CD4-positive, alpha-beta T cell treated with Interleukin-6 for 4 hours (primary cell): ENCODE data around the gene ANKRD60.

Experiments used
- DNase-seq: peaks from one replicate; pipeline ENCODE4 v3.0.0-alpha.2; 2020; ENCODE audit warnings: mixed read lengths

Gene ANKRD60

DNA sequence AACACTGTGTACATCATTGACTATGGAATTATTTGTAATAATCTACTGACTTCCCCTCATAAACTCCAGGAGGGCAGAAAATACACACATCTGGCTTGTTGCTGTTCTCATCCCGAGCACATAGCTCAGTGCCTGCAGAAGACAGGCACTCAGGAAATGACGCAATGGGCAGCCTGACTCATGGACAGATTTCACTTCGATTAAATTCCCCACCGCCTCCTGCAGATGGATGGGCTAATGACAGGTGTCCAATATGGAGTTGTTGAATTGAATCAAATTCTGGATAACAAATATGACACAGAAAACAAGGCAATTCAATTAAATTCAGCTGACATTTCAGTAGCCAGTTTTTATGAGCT lies 9.1 kb downstream of the ANKRD60 start:
- no peak for DNase-seq

GRCh38 chr20:58218665-58219341 lies 9.7 kb downstream of the ANKRD60 start:
- DNase-seq: no peak

GRCh38 chr20:58216334-58216733 lies 12.1 kb downstream of the ANKRD60 start:
- no peak for DNase-seq

DNA sequence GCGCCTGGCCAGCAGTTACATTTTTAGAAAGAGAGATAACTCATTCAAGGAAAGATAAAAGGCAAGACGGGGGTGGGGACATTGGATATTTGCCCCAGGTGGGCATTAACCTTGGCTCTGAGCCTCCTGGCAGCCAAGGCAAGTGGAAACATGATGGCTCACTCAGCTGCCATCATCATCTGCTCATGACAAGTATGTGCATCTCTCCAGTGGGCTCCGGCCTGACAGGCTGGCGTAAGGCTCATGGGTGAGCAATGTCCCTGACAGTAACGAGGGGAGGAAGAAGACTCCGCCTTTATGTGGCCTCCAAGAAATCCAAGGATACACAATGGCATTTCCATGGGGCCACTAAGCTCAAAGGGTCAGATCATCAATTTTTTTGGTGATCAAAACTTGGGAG lies 13.3 kb downstream of the ANKRD60 start:
- no peak for DNase-seq

DNA sequence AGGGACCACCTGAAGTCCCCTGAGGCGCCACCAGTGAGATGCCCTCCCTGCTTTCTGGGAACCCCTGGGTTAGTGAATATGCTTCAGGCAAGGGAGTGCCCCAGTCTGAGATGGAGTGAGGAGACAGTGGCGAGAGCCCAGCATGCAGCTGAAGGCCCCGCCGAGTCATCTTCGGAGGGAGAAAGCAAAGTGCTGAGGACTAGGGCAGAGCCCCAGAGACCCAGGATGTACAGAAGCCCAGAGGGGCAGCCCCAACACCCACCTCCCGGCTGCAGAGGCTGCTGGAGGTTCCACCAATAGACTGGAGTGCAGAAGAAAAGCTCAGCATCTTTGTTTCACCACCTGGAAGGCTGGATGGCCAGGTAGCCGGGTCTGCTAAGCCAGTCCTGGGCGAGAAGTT lies 14.1 kb downstream of the ANKRD60 start:
- no peak for DNase-seq

GRCh38 chr20:58213716-58214115 lies 14.7 kb downstream of the ANKRD60 start:
- no peak for DNase-seq

- DNase-seq: no peak
Measured at GRCh38 chr20:58213121-58213520, 15.3 kb downstream of the ANKRD60 start.

- DNase-seq: no peak
Measured at GRCh38 chr20:58212636-58213035, 15.8 kb downstream of the ANKRD60 start.

DNA sequence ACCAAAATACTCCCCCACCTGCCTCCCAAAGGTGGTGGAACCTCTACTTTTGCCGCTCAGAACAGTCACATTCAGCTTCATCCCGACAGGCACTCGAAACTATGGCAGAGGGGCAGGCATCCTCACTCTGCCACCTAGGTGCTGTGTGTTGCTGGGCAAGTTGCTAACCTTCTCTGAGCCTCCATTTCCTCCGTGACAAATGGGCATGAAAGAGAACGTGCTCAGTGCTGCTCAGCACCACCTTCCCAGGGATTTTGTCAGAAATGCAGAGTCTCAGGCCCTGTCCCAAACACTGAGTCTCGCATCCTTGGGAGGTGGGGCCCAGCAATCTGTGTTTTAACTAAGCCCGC lies 18.1 kb downstream of the ANKRD60 start:
- no peak for DNase-seq

- peak; percentile 89 for DNase-seq
Measured at GRCh38 chr20:58209652-58210397, 18.6 kb downstream of the ANKRD60 start.

DNA sequence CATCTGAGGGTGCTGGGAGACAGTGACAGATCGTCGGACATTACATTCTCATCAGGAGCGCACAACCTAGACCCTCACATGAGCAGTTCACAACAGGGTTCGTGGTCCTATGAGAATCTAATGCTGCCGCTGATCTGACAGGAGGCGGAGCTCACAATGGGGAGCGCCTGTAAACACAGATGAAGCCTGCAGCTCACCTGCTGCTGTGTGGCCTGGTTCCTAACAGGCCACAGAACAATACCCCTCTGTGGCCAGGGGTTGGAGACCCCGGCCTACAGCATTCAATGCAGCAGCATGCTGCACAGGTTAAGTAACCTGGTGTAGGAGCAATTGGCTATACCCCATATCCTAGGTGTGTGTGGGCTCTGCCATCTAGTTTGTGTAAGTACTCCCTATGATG lies 19.5 kb downstream of the ANKRD60 start:
- DNase-seq: no peak

- no peak for DNase-seq
Measured at GRCh38 chr20:58205850-58206249, 22.6 kb downstream of the ANKRD60 start.

DNA sequence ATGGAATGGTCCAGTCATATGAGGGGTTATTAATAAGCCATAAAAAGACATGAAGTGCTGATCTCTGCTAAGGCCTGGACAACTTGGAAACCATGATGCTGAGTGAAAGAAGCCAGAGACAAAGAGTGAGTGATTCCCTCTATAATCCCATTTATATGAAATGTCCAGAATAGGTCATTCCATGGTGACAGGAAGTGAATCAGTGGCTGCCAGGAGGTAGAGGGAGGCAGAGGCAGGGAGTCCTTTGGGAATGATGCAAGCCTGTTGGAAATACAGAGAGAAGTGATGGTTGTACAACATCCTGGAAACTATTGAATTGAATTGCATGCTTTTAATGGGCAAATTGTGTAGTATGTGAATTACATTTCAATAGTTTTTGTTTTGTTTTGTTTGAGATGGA lies 26.4 kb downstream of the ANKRD60 start:
- no peak for DNase-seq

- no peak for DNase-seq
Measured at GRCh38 chr20:58201616-58202015, 26.8 kb downstream of the ANKRD60 start.

DNA sequence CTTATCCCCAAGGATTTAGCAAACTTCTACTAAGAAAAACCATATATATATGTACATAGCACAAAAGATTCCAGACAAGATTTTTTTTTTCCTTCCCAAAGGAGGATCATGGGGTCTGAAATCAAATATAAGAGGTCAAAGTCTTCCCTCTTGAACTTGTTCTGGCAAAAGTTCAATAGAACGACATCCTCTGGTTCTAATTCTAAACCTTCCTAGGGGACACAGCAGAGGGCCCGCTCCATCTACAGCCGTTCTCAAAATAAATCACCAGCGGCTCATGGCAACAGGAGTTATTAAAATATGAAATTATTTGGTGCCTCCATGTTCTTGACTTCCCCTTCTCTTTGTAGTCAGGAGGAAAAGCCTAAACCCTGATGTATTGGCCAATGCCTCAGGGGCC lies 29.0 kb downstream of the ANKRD60 start:
- no peak for DNase-seq

DNA sequence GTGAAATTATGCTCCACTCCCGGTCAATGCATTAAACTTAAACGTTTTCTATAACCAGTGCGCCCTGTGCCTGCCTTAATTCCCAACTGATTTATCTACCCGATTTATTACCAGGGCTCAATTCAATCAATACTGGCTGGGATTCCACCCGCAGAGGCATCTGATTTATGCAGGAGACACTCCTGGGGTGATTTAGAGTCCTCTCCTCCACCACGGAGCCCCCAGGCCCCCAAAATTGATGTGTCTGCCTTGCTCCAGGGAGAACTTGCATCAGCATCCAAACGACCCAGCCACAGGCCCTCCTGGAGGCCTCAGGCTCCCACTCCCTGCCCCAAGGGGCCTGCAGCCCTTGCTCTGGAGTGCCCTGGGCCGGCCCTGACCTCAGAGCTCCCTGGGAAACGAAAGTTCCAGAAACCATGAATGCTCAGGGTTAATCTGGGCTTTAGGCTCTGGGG lies 29.5 kb downstream of the ANKRD60 start:
- no peak for DNase-seq

DNA sequence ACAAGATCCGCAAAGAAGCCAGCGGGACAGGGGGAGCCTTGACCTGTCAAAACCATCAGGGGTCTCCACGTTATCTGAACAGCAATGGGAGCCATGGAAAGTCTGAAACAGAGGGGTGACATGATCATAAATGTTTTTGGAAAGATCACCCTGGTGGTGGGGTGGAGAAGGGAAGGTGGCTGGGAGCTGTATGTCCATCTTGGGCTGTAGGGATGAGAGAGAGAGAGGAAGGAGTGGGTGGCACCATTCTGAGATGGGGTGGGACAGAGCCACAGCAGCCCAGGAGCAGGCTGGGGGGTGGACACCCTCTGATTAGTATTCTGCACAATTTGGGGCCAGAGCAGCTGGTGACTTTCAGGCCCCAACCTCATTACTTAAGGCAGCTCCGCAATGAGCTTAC lies 30.1 kb downstream of the ANKRD60 start:
- DNase-seq: no peak

GRCh38 chr20:58197185-58197469 lies 31.3 kb downstream of the ANKRD60 start:
- no peak for DNase-seq

DNA sequence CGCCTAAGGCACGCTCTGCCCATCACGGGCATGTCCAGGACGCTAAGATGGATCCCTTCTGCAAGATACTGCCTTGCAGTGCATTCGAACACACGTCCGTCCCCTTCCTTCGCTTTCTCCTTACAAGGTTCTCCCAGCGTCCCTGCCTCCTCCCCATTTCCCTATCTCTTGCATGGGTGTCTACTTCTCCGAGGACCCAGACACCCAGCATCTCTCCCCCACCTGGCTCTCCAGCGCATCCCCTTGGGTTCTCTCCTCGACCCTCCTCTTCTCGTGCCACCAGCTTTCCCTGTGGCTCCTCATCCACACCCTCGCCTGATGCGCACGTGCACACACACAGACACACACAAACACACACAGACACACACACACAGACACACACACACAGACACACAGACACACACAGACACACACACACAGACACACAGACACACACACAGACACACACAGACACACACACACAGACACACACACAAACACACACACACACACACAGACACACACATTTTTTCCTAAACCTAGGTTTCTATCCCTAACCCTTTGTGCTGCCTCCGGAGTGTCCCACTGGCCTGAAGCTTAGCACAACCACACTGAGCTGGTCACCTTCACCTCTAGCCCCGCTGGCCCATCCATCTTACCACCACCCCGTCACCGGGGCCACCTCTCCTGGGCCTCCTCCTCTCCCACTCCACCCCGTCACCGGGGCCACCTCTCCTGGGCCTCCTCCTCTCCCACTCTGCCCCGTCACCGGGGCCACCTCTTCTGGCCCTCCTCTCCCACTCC lies 31.9 kb downstream of the ANKRD60 start:
- DNase-seq: no peak

DNA sequence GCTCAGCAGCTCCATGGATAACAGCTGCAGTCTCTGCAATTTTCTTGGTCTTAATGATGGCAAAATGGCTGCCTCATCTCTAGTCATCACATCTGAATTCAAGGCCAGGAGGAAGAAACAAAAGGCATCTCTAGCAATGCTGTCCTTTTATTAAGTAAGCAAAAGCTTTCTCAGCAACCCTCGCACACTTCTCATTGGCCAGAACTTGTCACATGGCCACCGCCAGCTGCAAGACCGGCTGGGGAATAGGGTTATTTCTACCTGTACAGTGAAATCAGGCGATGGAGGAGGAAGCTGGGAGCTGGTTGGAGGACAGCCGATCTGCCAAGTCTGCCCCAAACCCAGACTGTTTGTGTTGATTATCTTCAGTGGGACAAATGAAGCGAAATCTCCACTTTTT lies 33.4 kb downstream of the ANKRD60 start:
- DNase-seq: no peak

- DNase-seq: no peak
Measured at GRCh38 chr20:58194175-58194791, 34.2 kb downstream of the ANKRD60 start.

- peak; percentile 46 for DNase-seq
Measured at GRCh38 chr20:58192567-58192966, 35.9 kb downstream of the ANKRD60 start.

DNA sequence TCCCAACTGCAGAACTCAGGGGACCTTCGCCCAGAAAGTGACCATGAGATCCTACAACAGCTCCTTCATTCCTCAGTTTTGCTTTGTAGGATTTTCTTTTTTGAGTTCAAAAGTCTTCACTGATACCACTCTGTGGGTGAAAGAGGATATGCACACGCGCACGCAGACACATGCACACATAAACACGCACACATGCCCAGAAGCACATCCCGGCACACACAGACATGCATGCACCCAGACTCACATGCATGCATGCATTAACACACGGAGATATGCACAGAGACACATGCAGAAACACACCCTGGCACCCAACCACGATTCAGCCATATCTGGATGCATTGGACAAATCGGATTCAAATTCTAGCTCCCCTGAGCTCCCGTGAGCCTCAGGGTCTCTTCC lies 36.4 kb downstream of the ANKRD60 start:
- no peak for DNase-seq

DNA sequence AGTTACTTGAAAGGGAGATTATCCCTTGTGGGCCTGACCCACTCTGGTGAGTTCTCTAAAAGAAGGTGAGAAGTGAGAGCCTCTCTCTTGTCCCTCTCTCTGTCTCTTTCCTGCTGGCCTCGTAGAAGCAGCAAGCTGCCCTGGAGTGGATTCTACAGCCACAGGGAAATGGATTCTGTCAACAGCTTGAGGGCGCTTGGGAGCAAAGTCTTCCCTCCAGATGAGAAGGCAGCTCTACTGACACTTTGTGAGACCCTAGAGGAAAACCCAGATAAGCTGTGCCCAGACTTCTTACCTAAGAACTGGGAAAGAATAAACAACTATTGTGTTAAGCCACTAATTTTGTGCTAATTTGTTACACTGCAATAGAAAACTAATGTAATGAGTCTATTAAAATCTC lies 39.9 kb downstream of the ANKRD60 start:
- no peak for DNase-seq
